Keratinocyte (primary cell): ENCODE results near the gene ATP5PF. TPM values are rescaled to one million over a fixed set of nuclear protein-coding genes. Genes with fewer than 3 reads are reported as not detected.

Experiments used
- DNase-seq: peaks from one replicate; pipeline ENCODE4 v3.0.0-alpha.2; 2011; ENCODE audit warnings: low read depth, missing footprints, low spot score
- FAIRE-seq: peaks from 2 replicates; lab custom pipeline; 2011; peaks lifted over from hg19 to GRCh38; lab: Jason Lieb, UNC
- H2AFZ ChIP-seq: 2 replicates; pipeline ENCODE4 v1.6.0; 2012; ENCODE audit warnings: low read length, control low read depth, inconsistent platforms; ENCODE audit not compliant: control insufficient read depth
- H3K27ac ChIP-seq: 2 replicates; pipeline ENCODE4 v1.5.1; 2011; ENCODE audit warnings: low read length; ENCODE audit not compliant: control insufficient read depth, insufficient read depth
- H3K27me3 ChIP-seq: 3 replicates; pipeline ENCODE4 v1.6.0; 2011; ENCODE audit warnings: low read length; ENCODE audit not compliant: control insufficient read depth, insufficient read depth; ENCODE audit errors: extremely low read depth
- H3K36me3 ChIP-seq, 2 experiments: 2 replicates in 1 of 2; 3 replicates in 1 of 2; pipeline ENCODE4 v1.5.1; 2011; ENCODE audit warnings: low read length in 2 of 2, mild to moderate bottlenecking in 1 of 2; ENCODE audit not compliant: control insufficient read depth in 2 of 2, insufficient read depth in 2 of 2; ENCODE audit errors: extremely low read depth in 1 of 2
- H3K4me1 ChIP-seq: 3 replicates; pipeline ENCODE4 v1.5.1; 2011; ENCODE audit warnings: low read length; ENCODE audit not compliant: control insufficient read depth, insufficient read depth; ENCODE audit errors: extremely low read depth
- H3K4me2 ChIP-seq: 3 replicates; pipeline ENCODE4 v1.6.0; 2011; ENCODE audit warnings: low read depth, low read length; ENCODE audit not compliant: control insufficient read depth, insufficient read depth; ENCODE audit errors: extremely low read depth
- H3K4me3 ChIP-seq, 3 experiments: fragments of 200-600 bp in 1 of 3; sonication (generic) in 1 of 3; 2 replicates in 2 of 3; 3 replicates in 1 of 3; pipeline ENCODE4 v1.5.1; 2011 to 2016; ENCODE audit warnings: low read length in 3 of 3, mild to moderate bottlenecking in 3 of 3, control low read depth in 2 of 3, inconsistent platforms in 1 of 3, low read depth in 1 of 3, mixed read lengths in 1 of 3, mixed run types in 1 of 3, moderate library complexity in 1 of 3; ENCODE audit not compliant: control insufficient read depth in 2 of 3, insufficient read depth in 2 of 3; ENCODE audit errors: extremely low read depth in 1 of 3
- H3K79me2 ChIP-seq: 2 replicates; pipeline ENCODE4 v1.6.0; 2012; ENCODE audit warnings: low read length; ENCODE audit not compliant: control insufficient read depth, insufficient read depth
- H3K9ac ChIP-seq: 3 replicates; pipeline ENCODE4 v1.6.0; 2011; ENCODE audit warnings: low read length; ENCODE audit not compliant: control insufficient read depth, insufficient read depth; ENCODE audit errors: extremely low read depth
- H3K9me1 ChIP-seq: 3 replicates; pipeline ENCODE4 v1.6.0; 2011; ENCODE audit warnings: low read length; ENCODE audit not compliant: control insufficient read depth, insufficient read depth; ENCODE audit errors: extremely low read depth
- H3K9me3 ChIP-seq: 2 replicates; pipeline ENCODE4 v1.5.1; 2012; ENCODE audit warnings: low read depth, low read length; ENCODE audit not compliant: control insufficient read depth
- H4K20me1 ChIP-seq: 3 replicates; pipeline ENCODE4 v1.6.0; 2011; ENCODE audit warnings: low read length; ENCODE audit not compliant: control insufficient read depth, insufficient read depth; ENCODE audit errors: extremely low read depth
- EZH2 ChIP-seq: IDR thresholded peaks from one replicate; pipeline ENCODE4 v1.6.1; 2012; ENCODE audit warnings: inconsistent platforms, mild to moderate bottlenecking, low read length, moderate library complexity
- dilution Hi-C: fragments of 300-500 bp; cut with MboI; formaldehyde crosslinking; loops from one replicate; pipeline ENCODE4 v1.7.0; 2020; ENCODE audit warnings: low sequenced_read_pairs; ENCODE audit not compliant: extremely low pct_ligation_motif_present
- polyA plus RNA-seq, 5 experiments: library from polyadenylated mRNA; depleted of rRNA in 3 of 5; stranded (reverse) in 3 of 5; stranded (forward) in 1 of 5; unstranded in 1 of 5; fragments of >200 nt; gene quantifications; 1 replicate in 1 of 5; 2 replicates in 3 of 5; 3 replicates in 1 of 5; pipeline versions ENCODE4 v1.2.1 to v1.2.3, GENCODE V29; 2011 to 2012; ENCODE audit warnings: missing spikeins in 2 of 5, low read depth in 1 of 5, low replicate concordance in 1 of 5
- TF ChIP-seq, protein P1 (sequence below), 3 experiments: IDR thresholded peaks in 1 of 3; conservative IDR thresholded peaks in 1 of 3; optimal IDR thresholded peaks in 1 of 3; 2 replicates in 2 of 3; 3 replicates in 1 of 3; pipeline versions ENCODE3 to v1.5.1; 2011; ENCODE audit warnings: low read length in 3 of 3, mild to moderate bottlenecking in 3 of 3, moderate library complexity in 2 of 3, control low read depth in 1 of 3, inconsistent platforms in 1 of 3; ENCODE audit not compliant: insufficient read depth in 2 of 3; ENCODE audit errors: extremely low read depth in 1 of 3

The ATP5PF gene
- polyA plus RNA-seq, 1 donor (not counting 4 experiments of a cell fraction or from before 2014, with no cell fraction given): 256 TPM

GRCh38 chr21:25776440-25776839 is 41.7 kb upstream of the ATP5PF start:
- H4K20me1 ChIP-seq: no peaks in the 10 kb centered on the region
- TF ChIP-seq, protein P1, sequence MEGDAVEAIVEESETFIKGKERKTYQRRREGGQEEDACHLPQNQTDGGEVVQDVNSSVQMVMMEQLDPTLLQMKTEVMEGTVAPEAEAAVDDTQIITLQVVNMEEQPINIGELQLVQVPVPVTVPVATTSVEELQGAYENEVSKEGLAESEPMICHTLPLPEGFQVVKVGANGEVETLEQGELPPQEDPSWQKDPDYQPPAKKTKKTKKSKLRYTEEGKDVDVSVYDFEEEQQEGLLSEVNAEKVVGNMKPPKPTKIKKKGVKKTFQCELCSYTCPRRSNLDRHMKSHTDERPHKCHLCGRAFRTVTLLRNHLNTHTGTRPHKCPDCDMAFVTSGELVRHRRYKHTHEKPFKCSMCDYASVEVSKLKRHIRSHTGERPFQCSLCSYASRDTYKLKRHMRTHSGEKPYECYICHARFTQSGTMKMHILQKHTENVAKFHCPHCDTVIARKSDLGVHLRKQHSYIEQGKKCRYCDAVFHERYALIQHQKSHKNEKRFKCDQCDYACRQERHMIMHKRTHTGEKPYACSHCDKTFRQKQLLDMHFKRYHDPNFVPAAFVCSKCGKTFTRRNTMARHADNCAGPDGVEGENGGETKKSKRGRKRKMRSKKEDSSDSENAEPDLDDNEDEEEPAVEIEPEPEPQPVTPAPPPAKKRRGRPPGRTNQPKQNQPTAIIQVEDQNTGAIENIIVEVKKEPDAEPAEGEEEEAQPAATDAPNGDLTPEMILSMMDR (optimal IDR thresholded peaks at IDR 0.05 in 1 of 3, IDR thresholded peaks at IDR 0.05 in 1 of 3, conservative IDR thresholded peaks at IDR 0.05 in 1 of 3; ENCODE audit: extremely low read depth in 1 of 3, insufficient read depth in 2 of 3, low read length in 3 of 3): no peak
- TF ChIP-seq EZH2: no peak
- no peak overlapping the region for H2AFZ ChIP-seq
- no peaks in the 10 kb centered on the region for H3K4me1 ChIP-seq
- no peaks in the 10 kb centered on the region for H3K9me3 ChIP-seq
- dilution Hi-C loops: no loop called here
- no peak overlapping the region for H3K4me2 ChIP-seq
- no peak overlapping the region for H3K27ac ChIP-seq
- H3K9ac ChIP-seq: no peak overlapping the region
- FAIRE-seq (no peak), DNase-seq (no peak)
- no peaks in the 10 kb centered on the region for H3K27me3 ChIP-seq
- no peaks in the 10 kb centered on the region for H3K9me1 ChIP-seq
- no peak overlapping the region for H3K4me3 ChIP-seq
- H3K36me3 ChIP-seq: no peaks in the 10 kb centered on the region
- no peaks in the 10 kb centered on the region for H3K79me2 ChIP-seq

DNA sequence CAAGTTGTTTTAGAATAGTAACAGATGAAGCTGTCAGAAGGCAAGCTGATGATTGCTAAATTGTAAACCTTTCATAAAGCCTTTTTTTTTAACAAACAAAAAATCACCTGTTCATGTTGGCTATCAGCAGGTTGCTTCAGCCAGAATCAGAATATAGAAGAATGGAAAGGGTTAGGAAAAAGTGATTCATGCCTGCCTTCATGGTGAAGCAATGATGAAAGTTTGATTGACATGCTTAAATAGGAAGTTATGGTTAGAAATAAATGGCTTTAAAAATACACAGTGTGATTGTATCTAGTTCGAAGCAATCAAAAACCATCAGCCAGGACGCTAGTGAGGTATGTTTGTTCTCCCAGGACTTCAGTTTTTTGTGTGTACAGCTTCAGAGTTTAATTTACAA is 38.0 kb upstream of the ATP5PF start:
- H3K4me3 ChIP-seq: no peak overlapping the region
- H3K4me1 ChIP-seq: no peaks in the 10 kb centered on the region
- H3K9ac ChIP-seq: no peak overlapping the region
- H2AFZ ChIP-seq: no peak overlapping the region
- H3K36me3 ChIP-seq: no peaks in the 10 kb centered on the region
- FAIRE-seq (no peak), DNase-seq (no peak)
- dilution Hi-C loops: no loop called here
- no peaks in the 10 kb centered on the region for H3K9me1 ChIP-seq
- no peaks in the 10 kb centered on the region for H4K20me1 ChIP-seq
- H3K4me2 ChIP-seq: no peak overlapping the region
- no peak overlapping the region for H3K27ac ChIP-seq
- H3K27me3 ChIP-seq: no peaks in the 10 kb centered on the region
- TF ChIP-seq, protein P1 (optimal IDR thresholded peaks at IDR 0.05 in 1 of 3, IDR thresholded peaks at IDR 0.05 in 1 of 3, conservative IDR thresholded peaks at IDR 0.05 in 1 of 3; ENCODE audit: extremely low read depth in 1 of 3, insufficient read depth in 2 of 3, low read length in 3 of 3): no peak
- TF ChIP-seq EZH2: no peak
- H3K9me3 ChIP-seq: no peaks in the 10 kb centered on the region
- no peaks in the 10 kb centered on the region for H3K79me2 ChIP-seq
